Tibial nerve (tissue), 4 donors: ENCODE results near the gene RAI1.

Experiments
- EP300 ChIP-seq, 2 donors: sonication (generic); formaldehyde crosslinking; IDR thresholded peaks; one replicate each; pipeline ENCODE4 v1.6.1; 2017; ENCODE audit warnings: antibody characterized with exemption in 2 of 2, mild to moderate bottlenecking in 1 of 2
- POLR2A ChIP-seq, 2 donors: fragments of 450-650 bp; IDR thresholded peaks; one replicate each; pipeline ENCODE4 v1.6.1; 2017; ENCODE audit warnings: antibody characterized with exemption in 2 of 2, mild to moderate bottlenecking in 2 of 2, moderate library complexity in 2 of 2
- TF ChIP-seq, protein P1 (sequence below), 5 experiments: fragments of 200-600 bp in 3 of 5; fragments of 450-650 bp in 2 of 5; sonication (generic) in 3 of 5; IDR thresholded peaks; one replicate each; pipeline ENCODE4 v1.5.1; 2016 to 2019; ENCODE audit warnings: antibody characterized with exemption in 5 of 5, mild to moderate bottlenecking in 3 of 5, moderate library complexity in 2 of 5

DNA sequence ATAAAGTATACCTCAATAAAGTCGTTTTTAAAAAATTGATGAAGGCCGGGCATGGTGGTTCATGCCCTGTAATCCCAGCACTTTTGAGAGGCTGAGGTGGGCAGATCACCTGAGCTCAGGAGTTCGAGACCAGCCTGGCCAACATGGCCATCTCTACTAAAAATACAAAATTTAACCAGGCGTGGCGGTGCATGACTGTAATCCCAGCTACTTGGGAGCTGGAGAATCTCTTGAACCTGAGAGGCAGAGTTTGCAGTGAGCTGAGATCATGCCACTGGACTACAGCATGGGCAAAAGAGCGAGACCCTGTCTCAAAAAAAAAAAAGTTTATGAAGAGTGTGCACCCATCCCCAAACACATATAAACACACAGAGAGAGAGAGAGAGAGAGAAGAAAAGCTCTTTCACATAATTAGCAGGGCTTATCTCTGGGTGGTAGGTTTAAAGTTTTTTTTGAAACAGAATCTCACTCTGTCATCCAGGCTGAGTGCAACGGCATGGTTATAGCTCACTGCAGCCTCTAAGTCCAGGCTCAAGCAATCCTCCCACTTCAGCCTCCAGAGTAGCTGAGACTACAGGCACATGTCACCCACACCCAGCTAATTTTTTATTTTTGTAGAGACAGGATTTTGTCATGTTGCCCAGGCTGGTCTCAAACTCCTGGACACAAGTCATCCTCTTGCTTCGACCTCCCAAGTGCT lies 152.6 kb downstream of the RAI1 start:
- TF ChIP-seq, protein P1, sequence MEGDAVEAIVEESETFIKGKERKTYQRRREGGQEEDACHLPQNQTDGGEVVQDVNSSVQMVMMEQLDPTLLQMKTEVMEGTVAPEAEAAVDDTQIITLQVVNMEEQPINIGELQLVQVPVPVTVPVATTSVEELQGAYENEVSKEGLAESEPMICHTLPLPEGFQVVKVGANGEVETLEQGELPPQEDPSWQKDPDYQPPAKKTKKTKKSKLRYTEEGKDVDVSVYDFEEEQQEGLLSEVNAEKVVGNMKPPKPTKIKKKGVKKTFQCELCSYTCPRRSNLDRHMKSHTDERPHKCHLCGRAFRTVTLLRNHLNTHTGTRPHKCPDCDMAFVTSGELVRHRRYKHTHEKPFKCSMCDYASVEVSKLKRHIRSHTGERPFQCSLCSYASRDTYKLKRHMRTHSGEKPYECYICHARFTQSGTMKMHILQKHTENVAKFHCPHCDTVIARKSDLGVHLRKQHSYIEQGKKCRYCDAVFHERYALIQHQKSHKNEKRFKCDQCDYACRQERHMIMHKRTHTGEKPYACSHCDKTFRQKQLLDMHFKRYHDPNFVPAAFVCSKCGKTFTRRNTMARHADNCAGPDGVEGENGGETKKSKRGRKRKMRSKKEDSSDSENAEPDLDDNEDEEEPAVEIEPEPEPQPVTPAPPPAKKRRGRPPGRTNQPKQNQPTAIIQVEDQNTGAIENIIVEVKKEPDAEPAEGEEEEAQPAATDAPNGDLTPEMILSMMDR (IDR thresholded peaks at IDR 0.05), result no peak
- no peak for TF ChIP-seq POLR2A (IDR thresholded peaks at IDR 0.05)
- TF ChIP-seq EP300 (IDR thresholded peaks at IDR 0.05), result no peak
